IMR-90 (cell line): ENCODE results near the gene ARHGAP10. TPM values are rescaled to one million over a fixed set of nuclear protein-coding genes. Genes with fewer than 3 reads are reported as not detected.

Experiments
- ATAC-seq: fragments of 200-7000 bp; cut with Tn5 transposase; 2 replicates; pipeline ENCODE4 v1.9.1; 2020; ENCODE audit warnings: low read depth, mild to moderate bottlenecking, moderate library complexity
- BruUV-seq: library from RNA; stranded (reverse); fragments of 400-500 nt; replicated peaks from 2 replicates; lab custom pipeline; 2021; lab: Mats Ljungman, UMichigan
- CTCF ChIA-PET: fragments of 300-600 bp; formaldehyde crosslinking; extraction: SDS; loops from one replicate; lab custom pipeline; 2021; ENCODE audit warnings: antibody characterized with exemption; lab: Yijun Ruan, JAX
- POLR2A ChIA-PET: fragments of 300-600 bp; sonication (Branson Sonifier 250); formaldehyde crosslinking; loops from one replicate; lab custom pipeline; 2022; ENCODE audit warnings: antibody characterized with exemption; ENCODE audit not compliant: unreplicated experiment; lab: Charles Lee
- DNase-seq: peaks from one replicate; pipeline ENCODE4 v3.0.0; 2013
- H2AFZ ChIP-seq: replicated peaks from 2 replicates; pipeline ENCODE3; 2013; ENCODE audit warnings: low read length, mild to moderate bottlenecking; ENCODE audit not compliant: poor library complexity
- H2AK5ac ChIP-seq: 2 replicates; pipeline ENCODE4 v1.6.1; 2013; ENCODE audit warnings: low read depth, low read length, inconsistent platforms
- H2AK9ac ChIP-seq: replicated peaks from 2 replicates; pipeline ENCODE3; 2013; ENCODE audit warnings: mild to moderate bottlenecking, low read depth, low read length, moderate library complexity; ENCODE audit not compliant: poor library complexity
- H2BK120ac ChIP-seq: 2 replicates; pipeline ENCODE4 v1.6.1; 2013; ENCODE audit warnings: low read depth, low read length, inconsistent platforms
- H2BK15ac ChIP-seq: 3 replicates; pipeline ENCODE4 v1.6.1; 2013; ENCODE audit warnings: low read depth, low read length, inconsistent platforms
- H2BK20ac ChIP-seq: 2 replicates; pipeline ENCODE4 v1.6.1; 2013; ENCODE audit warnings: low read depth, mild to moderate bottlenecking, inconsistent platforms, low read length, moderate library complexity
- H2BK5ac ChIP-seq: 2 replicates; pipeline ENCODE4 v1.6.1; 2013; ENCODE audit warnings: mild to moderate bottlenecking, low read depth, low read length, inconsistent platforms; ENCODE audit not compliant: poor library complexity, severe bottlenecking
- H3K14ac ChIP-seq: replicated peaks from 2 replicates; pipeline ENCODE4 v1.6.1; 2013; ENCODE audit warnings: low read depth, low read length, inconsistent platforms
- H3K18ac ChIP-seq: 2 replicates; pipeline ENCODE4 v1.6.1; 2013; ENCODE audit warnings: low read depth, low read length, control low read depth
- H3K23ac ChIP-seq: 2 replicates; pipeline ENCODE4 v1.6.1; 2013; ENCODE audit warnings: low read depth, low read length, inconsistent platforms
- H3K27ac ChIP-seq: 2 replicates; pipeline ENCODE4 v1.5.1; 2013; ENCODE audit warnings: mild to moderate bottlenecking, control low read depth, low read length; ENCODE audit not compliant: insufficient read depth
- H3K27me3 ChIP-seq: 2 replicates; pipeline ENCODE4 v1.6.1; 2013; ENCODE audit warnings: low read length; ENCODE audit not compliant: control insufficient read depth, insufficient read depth
- H3K36me3 ChIP-seq: 2 replicates; pipeline ENCODE4 v1.6.1; 2013; ENCODE audit warnings: low read length, mixed read lengths; ENCODE audit not compliant: control insufficient read depth, insufficient read depth
- H3K4ac ChIP-seq: 2 replicates; pipeline ENCODE4 v1.6.1; 2013; ENCODE audit warnings: low read depth, low read length, inconsistent platforms
- H3K4me1 ChIP-seq: 2 replicates; pipeline ENCODE4 v1.6.1; 2013; ENCODE audit warnings: low read length, mixed read lengths; ENCODE audit not compliant: control insufficient read depth, insufficient read depth
- H3K4me2 ChIP-seq: 2 replicates; pipeline ENCODE4 v1.6.1; 2013; ENCODE audit warnings: low read depth, mild to moderate bottlenecking, control low read depth, low read length, moderate library complexity
- H3K4me3 ChIP-seq: 2 replicates; pipeline ENCODE4 v1.5.1; 2013; ENCODE audit warnings: low read depth, mild to moderate bottlenecking, control low read depth, low read length, moderate library complexity; ENCODE audit not compliant: insufficient read depth
- H3K56ac ChIP-seq: 2 replicates; pipeline ENCODE4 v1.6.1; 2013; ENCODE audit warnings: low read length, inconsistent platforms; ENCODE audit not compliant: insufficient read depth; ENCODE audit errors: extremely low read depth
- H3K79me1 ChIP-seq, 2 experiments: 2 replicates each; pipeline ENCODE4 v1.6.1; 2013; ENCODE audit warnings: low read length in 2 of 2, inconsistent platforms in 1 of 2, low read depth in 1 of 2
- H3K9ac ChIP-seq: 2 replicates; pipeline ENCODE4 v1.6.1; 2013; ENCODE audit warnings: low read depth, low read length, control low read depth
- H3K9me1 ChIP-seq: 2 replicates; pipeline ENCODE4 v1.6.1; 2013; ENCODE audit warnings: low read length, inconsistent platforms; ENCODE audit not compliant: insufficient read depth
- H3K9me3 ChIP-seq: 2 replicates; pipeline ENCODE4 v1.6.1; 2013; ENCODE audit warnings: low read length; ENCODE audit not compliant: control insufficient read depth, insufficient read depth
- H4K20me1 ChIP-seq: 2 replicates; pipeline ENCODE4 v1.6.1; 2013; ENCODE audit warnings: low read length, inconsistent platforms; ENCODE audit not compliant: insufficient read depth
- H4K5ac ChIP-seq: 2 replicates; pipeline ENCODE4 v1.6.1; 2013; ENCODE audit warnings: mild to moderate bottlenecking, low read depth, low read length, control low read depth
- H4K8ac ChIP-seq, 2 experiments: 2 replicates each; pipeline ENCODE4 v1.6.1; 2013; ENCODE audit warnings: low read depth in 2 of 2, low read length in 2 of 2, control low read depth in 1 of 2, inconsistent platforms in 1 of 2
- H4K91ac ChIP-seq: 2 replicates; pipeline ENCODE4 v1.6.1; 2013; ENCODE audit warnings: low read depth, low read length, inconsistent platforms; ENCODE audit not compliant: insufficient read depth
- BHLHE40 ChIP-seq: fragments of 150-350 bp; IDR thresholded peaks from 2 replicates; pipeline ENCODE4 v1.6.1; 2016; ENCODE audit warnings: mild to moderate bottlenecking, low read depth, low read length
- CEBPB ChIP-seq: IDR thresholded peaks from 2 replicates; pipeline ENCODE4 v1.6.1; 2012; ENCODE audit warnings: low read depth, low read length, improper control_type of control experiment
- CHD1 ChIP-seq: IDR thresholded peaks from 2 replicates; pipeline ENCODE4 v1.6.1; 2012; ENCODE audit warnings: low read depth, low read length, improper control_type of control experiment
- FOS ChIP-seq: fragments of 150-350 bp; IDR thresholded peaks from 2 replicates; pipeline ENCODE4 v1.6.1; 2016; ENCODE audit warnings: low read depth, low read length
- MAZ ChIP-seq: IDR thresholded peaks from 2 replicates; pipeline ENCODE4 v1.6.1; 2012; ENCODE audit warnings: low read depth, mild to moderate bottlenecking, low read length, improper control_type of control experiment, moderate library complexity, borderline replicate concordance
- MXI1 ChIP-seq: IDR thresholded peaks from 2 replicates; pipeline ENCODE4 v1.6.1; 2012; ENCODE audit warnings: low read depth, mild to moderate bottlenecking, low read length, moderate library complexity, borderline replicate concordance
- NFE2L2 ChIP-seq: fragments of 150-350 bp; IDR thresholded peaks from 2 replicates; pipeline ENCODE4 v1.6.1; 2016; ENCODE audit warnings: low read depth, mild to moderate bottlenecking, low read length
- POLR2A ChIP-seq: IDR thresholded peaks from 2 replicates; pipeline ENCODE4 v1.6.1; 2012; ENCODE audit warnings: mild to moderate bottlenecking, low read depth, low read length
- RAD21 ChIP-seq: IDR thresholded peaks from 2 replicates; pipeline ENCODE4 v1.6.1; 2012; ENCODE audit warnings: low read length, improper control_type of control experiment
- RCOR1 ChIP-seq: IDR thresholded peaks from 2 replicates; pipeline ENCODE4 v1.6.1; 2012; ENCODE audit warnings: mild to moderate bottlenecking, low read length, improper control_type of control experiment; ENCODE audit not compliant: insufficient replicate concordance
- RFX5 ChIP-seq: IDR thresholded peaks from 2 replicates; pipeline ENCODE4 v1.8.0; 2012; ENCODE audit warnings: low read depth, mild to moderate bottlenecking, low read length, moderate library complexity
- SMC3 ChIP-seq: fragments of 150-350 bp; IDR thresholded peaks from 2 replicates; pipeline ENCODE4 v1.6.1; 2016; ENCODE audit warnings: low read depth, mild to moderate bottlenecking, antibody characterized with exemption, low read length, moderate library complexity
- WGBS, 2 experiments: methylation state at CpG; one replicate each; pipeline versions ENCODE4 v1.1.5 to v1.1.7; 2013; ENCODE audit warnings: missing lambda C conversion rate in 2 of 2; ENCODE audit not compliant: insufficient read length in 1 of 2; ENCODE audit errors: extremely low coverage in 2 of 2; 5-methylcytosine and 5-hydroxymethylcytosine counted together
- dilution Hi-C: fragments of 300-500 bp; cut with HindIII; formaldehyde crosslinking; loops from one replicate; pipeline ENCODE4 v1.14.3; 2018; ENCODE audit warnings: low sequenced_read_pairs; ENCODE audit not compliant: unreplicated experiment
- in situ Hi-C: fragments of 300-500 bp; cut with MboI; formaldehyde crosslinking; loops from 3 replicates; pipeline ENCODE4 v1.14.3; 2019; ENCODE audit warnings: low sequenced_read_pairs, inconsistent platforms, mixed read lengths
- intact Hi-C: fragments of 100-400 bp; cut with micrococcal nuclease; formaldehyde crosslinking; loops from 2 replicates; pipeline ENCODE4 v1.10.0; 2022
- polyA plus RNA-seq, 3 experiments: library from polyadenylated mRNA; depleted of rRNA; stranded (reverse); fragments of >200 nt; gene quantifications; 2 replicates each; pipeline ENCODE4 v1.2.3, GENCODE V29; 2012; ENCODE audit warnings: low replicate concordance in 1 of 3
- total RNA-seq: library from RNA; depleted of rRNA; stranded (reverse); fragments of >200 nt; gene quantifications from 2 replicates; pipeline ENCODE4 v1.2.3, GENCODE V29; 2012
- TF ChIP-seq, protein P1 (sequence below): fragments of 150-350 bp; IDR thresholded peaks from 2 replicates; pipeline ENCODE4 v1.6.1; 2016; ENCODE audit warnings: low read depth, mild to moderate bottlenecking, low read length, moderate library complexity, borderline replicate concordance
- TF ChIP-seq, protein P2 (sequence below): fragments of 150-350 bp; IDR thresholded peaks from 2 replicates; pipeline ENCODE4 v1.6.1; 2017; ENCODE audit warnings: mild to moderate bottlenecking, antibody characterized with exemption, low read length, low read depth
- TF ChIP-seq, protein P3 (sequence below): conservative IDR thresholded peaks from 2 replicates; pipeline ENCODE4 v1.5.1; 2012; ENCODE audit warnings: mild to moderate bottlenecking, low read depth, low read length, improper control_type of control experiment

The ARHGAP10 gene
- total and polyA plus RNA-seq, 2 of the 4 experiments (the other 2 are of a cell fraction), result 27.1 to 29.4 TPM

DNA sequence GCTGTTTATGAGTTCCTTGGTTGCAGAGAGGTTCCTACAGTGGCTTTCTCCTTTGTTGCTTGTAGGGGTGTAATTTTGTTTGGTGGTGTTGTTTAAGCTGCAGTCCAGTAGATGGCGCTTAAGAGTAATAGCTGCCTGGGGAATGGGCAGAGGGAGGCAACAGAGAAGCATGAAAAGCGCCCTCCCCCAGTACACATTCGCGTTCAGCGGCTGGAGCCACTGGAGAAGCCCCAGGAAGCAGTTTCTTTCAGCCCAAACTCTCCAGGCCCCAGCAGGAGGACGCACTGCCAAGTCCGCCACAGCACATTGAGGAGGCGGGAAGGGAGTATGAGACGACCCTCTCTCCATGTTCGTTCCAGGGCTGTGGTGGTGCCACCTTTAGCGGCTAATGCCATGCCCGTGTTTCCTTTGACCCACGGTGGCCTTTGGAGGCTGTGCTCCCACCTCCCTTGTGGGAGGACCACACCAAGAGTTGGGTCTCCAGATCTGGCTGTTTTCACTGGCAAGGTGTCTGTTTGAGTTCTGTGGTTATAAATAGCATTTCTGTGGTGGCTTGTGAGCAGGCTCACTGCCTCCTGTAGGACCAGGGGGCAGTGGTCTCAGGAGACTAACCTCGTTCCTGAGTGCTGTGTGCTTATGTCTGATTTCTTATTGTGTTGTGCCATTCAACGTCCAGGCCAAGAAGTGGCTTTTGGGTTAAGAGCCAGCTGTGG, 252.3 kb downstream of the ARHGAP10 start:
- H2BK15ac ChIP-seq, result no peak overlapping the region
- ChIA-PET POLR2A (no interaction called here), CTCF (interaction anchor here (0.6 to 0.7 kb wide), 3 partner anchors 15 to 1415 kb away, joined by 3 to 4 read pairs (median 3); no protein-coding TSS in a partner anchor)
- WGBS, 2 experiments, result 89% methylated on average over 1 of the region's 15 CpGs; no CpG with 5 or more reads in 1 of the 2 experiments
- no peak overlapping the region for H3K4me2 ChIP-seq
- H3K9ac ChIP-seq, result no peak overlapping the region
- no peak overlapping the region for H3K56ac ChIP-seq
- no peak overlapping the region for H2BK20ac ChIP-seq
- peaks cover 2% of the 10 kb centered on the region; the same call in 1 of the 2 replicates for H3K36me3 ChIP-seq
- ATAC-seq (peak; percentile 85), DNase-seq (peak; percentile 54)
- H4K8ac ChIP-seq, result no peak overlapping the region
- H3K18ac ChIP-seq, result no peak overlapping the region
- peaks cover 3% of the 10 kb centered on the region for H3K4me1 ChIP-seq
- H4K5ac ChIP-seq, result no peak overlapping the region
- intact Hi-C loops, result loop anchor here (1.0 kb wide), 1 partner anchor 459 kb away; no protein-coding TSS in a partner anchor
- H2BK120ac ChIP-seq, result no peak overlapping the region
- peaks cover 44 to 45% of the 10 kb centered on the region in 2 experiments for H3K79me1 ChIP-seq
- H3K23ac ChIP-seq, result no peak overlapping the region
- H2BK5ac ChIP-seq, result no peak overlapping the region
- H2AK5ac ChIP-seq, result no peak overlapping the region
- H3K9me1 ChIP-seq, result peaks cover 14% of the 10 kb centered on the region
- in situ Hi-C loops, result no loop called here
- no peak overlapping the region for H4K91ac ChIP-seq
- H3K27me3 ChIP-seq, result no peaks in the 10 kb centered on the region
- no TSS peak for BruUV-seq
- no peak overlapping the region for H2AFZ ChIP-seq
- dilution Hi-C loops, result no loop called here
- H3K27ac ChIP-seq, result no peak overlapping the region
- no peak overlapping the region for H3K4ac ChIP-seq
- peak overlapping the region; percentile 55 for H2AK9ac ChIP-seq
- no peak overlapping the region for H3K4me3 ChIP-seq
- no peaks in the 10 kb centered on the region for H3K9me3 ChIP-seq
- no peak overlapping the region for H3K14ac ChIP-seq
- peaks cover 22% of the 10 kb centered on the region for H4K20me1 ChIP-seq
- TF ChIP-seq, protein P1, sequence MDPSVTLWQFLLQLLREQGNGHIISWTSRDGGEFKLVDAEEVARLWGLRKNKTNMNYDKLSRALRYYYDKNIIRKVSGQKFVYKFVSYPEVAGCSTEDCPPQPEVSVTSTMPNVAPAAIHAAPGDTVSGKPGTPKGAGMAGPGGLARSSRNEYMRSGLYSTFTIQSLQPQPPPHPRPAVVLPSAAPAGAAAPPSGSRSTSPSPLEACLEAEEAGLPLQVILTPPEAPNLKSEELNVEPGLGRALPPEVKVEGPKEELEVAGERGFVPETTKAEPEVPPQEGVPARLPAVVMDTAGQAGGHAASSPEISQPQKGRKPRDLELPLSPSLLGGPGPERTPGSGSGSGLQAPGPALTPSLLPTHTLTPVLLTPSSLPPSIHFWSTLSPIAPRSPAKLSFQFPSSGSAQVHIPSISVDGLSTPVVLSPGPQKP, result no peak
- TF ChIP-seq, protein P2, sequence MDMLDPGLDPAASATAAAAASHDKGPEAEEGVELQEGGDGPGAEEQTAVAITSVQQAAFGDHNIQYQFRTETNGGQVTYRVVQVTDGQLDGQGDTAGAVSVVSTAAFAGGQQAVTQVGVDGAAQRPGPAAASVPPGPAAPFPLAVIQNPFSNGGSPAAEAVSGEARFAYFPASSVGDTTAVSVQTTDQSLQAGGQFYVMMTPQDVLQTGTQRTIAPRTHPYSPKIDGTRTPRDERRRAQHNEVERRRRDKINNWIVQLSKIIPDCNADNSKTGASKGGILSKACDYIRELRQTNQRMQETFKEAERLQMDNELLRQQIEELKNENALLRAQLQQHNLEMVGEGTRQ, result no peak
- TF ChIP-seq POLR2A, result no peak
- TF ChIP-seq MAZ, result no peak
- no peak for TF ChIP-seq RFX5
- no peak for TF ChIP-seq NFE2L2
- TF ChIP-seq RAD21, result peak; percentile 68
- TF ChIP-seq BHLHE40, result no peak
- no peak for TF ChIP-seq RCOR1
- no peak for TF ChIP-seq MXI1
- TF ChIP-seq SMC3, result peak; percentile 59
- TF ChIP-seq CHD1, result no peak
- TF ChIP-seq, protein P3, sequence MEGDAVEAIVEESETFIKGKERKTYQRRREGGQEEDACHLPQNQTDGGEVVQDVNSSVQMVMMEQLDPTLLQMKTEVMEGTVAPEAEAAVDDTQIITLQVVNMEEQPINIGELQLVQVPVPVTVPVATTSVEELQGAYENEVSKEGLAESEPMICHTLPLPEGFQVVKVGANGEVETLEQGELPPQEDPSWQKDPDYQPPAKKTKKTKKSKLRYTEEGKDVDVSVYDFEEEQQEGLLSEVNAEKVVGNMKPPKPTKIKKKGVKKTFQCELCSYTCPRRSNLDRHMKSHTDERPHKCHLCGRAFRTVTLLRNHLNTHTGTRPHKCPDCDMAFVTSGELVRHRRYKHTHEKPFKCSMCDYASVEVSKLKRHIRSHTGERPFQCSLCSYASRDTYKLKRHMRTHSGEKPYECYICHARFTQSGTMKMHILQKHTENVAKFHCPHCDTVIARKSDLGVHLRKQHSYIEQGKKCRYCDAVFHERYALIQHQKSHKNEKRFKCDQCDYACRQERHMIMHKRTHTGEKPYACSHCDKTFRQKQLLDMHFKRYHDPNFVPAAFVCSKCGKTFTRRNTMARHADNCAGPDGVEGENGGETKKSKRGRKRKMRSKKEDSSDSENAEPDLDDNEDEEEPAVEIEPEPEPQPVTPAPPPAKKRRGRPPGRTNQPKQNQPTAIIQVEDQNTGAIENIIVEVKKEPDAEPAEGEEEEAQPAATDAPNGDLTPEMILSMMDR, result peak; percentile 73
- no peak for TF ChIP-seq CEBPB
- no peak for TF ChIP-seq FOS
